HG02840 (cell line): ENCODE measurements around the gene CAMK1D.
A peak's percentile ranks its signal among the peaks of the same experiment; 100 is the strongest.
"Not testable (repeated sequence)": the region's sequence is repeated elsewhere in the genome, so short reads cannot be mapped to it uniquely, and the experiment has no call there.

Experiments used
- ATAC-seq: cut with Tn5 transposase; IDR thresholded peaks from one replicate; pipeline ENCODE4 v1.9.1; 2021; ENCODE audit warnings: mild to moderate bottlenecking, moderate library complexity, moderate number of reproducible peaks; ENCODE audit not compliant: unreplicated experiment, low FRiP score

Gene CAMK1D

DNA sequence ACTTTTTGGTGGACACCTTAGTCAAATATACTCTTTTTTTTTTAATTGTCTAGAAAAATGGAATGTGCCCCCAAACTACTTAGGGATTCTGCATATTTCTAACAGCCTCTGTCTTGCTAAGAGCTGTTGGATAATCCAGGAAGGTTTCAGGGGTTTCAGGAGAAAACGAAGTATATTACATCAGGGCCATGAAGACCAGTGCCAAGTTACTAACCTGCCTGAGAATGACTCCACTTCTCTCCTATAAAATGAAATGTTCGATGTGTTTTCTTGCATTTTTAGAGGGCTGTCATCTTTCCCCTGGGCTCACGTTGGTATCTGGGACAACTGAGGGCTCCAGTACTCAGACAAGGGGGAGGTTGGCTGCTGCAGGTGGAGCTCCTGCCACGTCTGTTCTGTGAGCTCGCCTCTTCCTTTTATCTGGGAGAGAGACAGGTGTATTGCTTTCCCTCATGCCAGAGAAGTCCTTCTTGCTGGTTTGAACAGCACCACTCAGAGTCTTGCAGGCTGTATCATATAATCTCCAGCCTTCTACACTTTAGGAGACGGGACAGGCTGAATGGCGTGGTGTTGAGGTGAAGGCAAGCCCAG is 71.3 kb downstream of the CAMK1D start:
- no peak for ATAC-seq

DNA sequence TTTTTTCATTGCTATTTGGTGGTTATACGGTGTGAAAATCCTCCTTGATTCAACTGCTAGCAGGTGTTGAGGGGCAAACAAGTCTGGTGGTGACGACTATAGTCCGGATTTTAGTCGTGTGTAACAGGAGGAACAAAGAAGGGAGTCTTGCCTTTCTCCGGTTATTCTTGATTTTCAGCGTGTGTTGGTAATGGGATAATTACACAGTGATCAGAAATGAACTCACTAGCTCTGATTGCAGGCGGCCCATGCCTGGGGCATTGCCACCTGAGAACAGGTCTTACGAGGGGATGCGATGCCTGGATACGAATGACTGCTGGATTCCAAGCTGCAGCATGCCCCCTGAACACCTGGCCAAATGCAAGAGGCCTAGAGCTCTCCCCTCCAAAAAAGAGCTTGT is 72.8 kb downstream of the CAMK1D start:
- ATAC-seq, result no peak

DNA sequence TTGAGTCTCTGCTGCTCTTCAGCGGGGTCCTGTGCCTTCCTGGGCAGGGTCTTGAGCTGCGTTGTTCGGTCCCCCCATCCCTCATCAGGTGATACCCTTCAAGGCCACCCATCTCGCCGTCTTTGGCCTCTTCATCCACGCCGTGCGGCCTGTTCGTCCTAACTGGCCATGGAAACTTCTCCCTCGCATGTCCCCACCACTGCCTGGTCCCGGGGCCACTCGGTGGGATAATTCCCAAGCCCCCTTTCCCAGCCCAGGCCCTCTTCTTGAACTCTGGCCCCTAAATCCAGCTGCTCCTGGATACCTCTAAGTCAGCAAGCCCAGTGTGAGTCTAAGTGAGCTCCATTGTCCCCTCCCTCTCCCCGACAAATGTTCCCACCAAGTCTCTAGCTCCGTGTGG is 74.5 kb downstream of the CAMK1D start:
- no peak for ATAC-seq

DNA sequence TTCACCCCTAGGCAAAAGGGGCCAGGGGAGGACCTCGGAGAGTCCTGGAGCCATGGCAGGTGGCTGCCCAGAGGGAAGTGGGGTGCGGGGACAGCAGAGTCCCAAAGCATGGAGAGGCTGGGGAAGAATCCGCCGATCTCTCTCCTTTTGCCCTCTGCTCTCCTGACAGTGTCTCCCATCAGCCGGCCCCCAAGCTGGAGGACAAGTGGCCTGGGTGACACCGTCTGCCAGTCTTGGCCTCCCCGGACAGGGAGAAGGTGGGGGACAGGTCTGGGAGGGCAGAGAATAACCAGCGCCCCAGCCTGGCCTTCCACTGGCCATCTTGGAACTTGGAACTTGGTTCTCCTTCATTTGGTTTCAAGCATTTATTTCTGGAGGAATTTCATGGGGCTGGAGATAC is 77.9 kb downstream of the CAMK1D start:
- no peak for ATAC-seq

DNA sequence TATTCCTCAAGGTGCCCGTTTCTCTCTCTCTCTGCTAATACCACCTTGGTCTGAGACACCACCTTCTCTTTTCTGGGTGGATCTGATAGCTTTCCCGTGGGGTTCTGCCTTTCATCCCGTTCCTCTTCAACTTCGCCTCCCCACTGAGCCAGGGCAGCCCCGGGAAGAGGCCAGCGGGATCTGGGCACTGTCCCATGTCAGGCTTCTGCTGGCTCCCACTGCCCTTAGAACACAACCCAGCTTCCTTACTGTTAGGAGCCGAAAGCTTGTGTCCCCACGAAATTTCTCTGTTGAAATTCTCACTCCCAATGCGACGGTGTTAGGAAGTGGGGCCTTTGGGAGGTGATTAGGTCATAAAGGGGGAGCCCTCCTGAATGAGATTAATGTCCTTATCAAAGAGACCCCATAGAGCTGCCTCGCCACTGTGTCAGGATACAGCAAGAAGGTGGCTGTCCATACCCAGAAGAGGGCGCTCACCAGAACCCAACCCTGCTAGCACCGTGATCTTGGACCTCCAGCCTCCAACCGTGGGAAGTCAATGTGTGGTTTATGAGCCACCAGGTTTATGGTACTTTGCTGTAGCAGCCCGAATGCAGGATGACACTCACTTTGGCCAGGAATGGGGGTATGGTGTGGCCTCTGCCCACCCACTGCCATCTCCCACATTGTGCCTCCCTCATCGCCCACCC is 79.2 kb downstream of the CAMK1D start:
- ATAC-seq, result no peak

DNA sequence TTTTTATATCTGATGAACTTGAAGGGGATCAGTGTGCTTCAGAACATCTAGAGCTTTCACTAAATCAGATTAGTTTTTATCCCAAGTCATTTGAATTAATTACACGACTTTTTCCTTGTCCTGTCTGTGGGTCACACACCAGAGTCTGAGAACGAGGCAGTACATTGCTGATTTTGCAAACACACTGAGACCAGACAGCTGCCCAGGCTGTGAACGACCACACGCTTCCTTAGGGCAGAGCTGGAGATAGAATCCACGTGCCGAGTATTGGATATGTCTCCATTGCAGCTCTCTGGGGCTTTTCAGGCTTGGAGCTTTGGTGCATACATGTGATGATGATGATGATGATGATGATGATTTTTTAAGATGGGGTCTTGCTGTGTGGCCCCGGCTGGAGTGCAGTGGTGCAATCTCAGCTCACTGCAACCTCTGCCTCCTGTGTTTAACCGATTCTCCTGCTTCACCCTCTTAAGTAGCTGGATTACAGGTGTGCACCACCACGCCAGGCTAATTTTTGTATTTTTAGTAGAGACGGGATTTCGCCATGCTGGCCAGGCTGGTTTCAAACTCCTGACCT is 81.1 kb downstream of the CAMK1D start:
- no peak for ATAC-seq

DNA sequence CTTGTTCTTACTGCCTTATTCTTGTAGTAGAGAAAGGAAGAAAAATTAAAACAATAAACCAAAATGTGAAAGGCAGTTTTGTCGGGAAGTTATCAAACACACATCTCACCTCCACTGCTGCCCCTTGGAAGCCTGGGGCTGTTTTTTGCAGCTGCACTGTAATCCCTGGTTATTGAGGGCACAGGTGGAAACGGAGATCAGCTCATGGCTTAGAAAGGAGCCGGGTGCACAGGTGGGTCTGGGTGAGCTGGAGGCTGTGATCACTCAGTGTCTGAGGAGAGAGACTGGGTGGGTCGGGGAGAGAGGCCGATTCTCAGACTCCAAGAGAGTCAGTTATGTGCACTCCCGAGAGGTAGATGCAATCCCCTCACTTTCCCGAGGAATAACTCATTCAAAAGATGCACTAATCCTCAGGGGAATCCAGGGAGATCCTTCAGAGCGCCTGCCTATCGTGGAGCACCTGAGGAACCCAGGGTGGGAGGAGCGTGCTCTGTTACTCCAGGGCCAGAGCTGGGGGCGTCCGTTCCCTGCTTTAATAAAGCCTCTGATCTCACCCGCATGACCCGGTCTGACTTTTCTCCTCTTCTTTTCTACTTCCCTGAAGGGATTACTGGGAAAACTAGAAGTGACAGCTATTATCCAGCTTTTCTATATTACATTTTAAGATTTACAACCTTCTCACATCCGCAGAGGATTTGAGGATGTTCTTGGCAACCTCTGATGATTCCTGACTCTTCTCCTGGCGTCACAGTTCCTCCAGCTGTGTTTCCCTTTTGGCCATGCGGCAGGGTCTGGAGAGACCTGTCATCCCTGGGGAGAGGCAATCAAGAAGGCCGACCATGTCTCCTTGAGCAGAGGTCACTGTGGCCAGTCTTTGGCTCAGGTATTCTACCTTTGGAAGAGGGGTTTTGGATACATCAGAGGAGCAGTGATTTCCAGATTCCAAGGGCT is 82.1 kb downstream of the CAMK1D start:
- ATAC-seq, result no peak

DNA sequence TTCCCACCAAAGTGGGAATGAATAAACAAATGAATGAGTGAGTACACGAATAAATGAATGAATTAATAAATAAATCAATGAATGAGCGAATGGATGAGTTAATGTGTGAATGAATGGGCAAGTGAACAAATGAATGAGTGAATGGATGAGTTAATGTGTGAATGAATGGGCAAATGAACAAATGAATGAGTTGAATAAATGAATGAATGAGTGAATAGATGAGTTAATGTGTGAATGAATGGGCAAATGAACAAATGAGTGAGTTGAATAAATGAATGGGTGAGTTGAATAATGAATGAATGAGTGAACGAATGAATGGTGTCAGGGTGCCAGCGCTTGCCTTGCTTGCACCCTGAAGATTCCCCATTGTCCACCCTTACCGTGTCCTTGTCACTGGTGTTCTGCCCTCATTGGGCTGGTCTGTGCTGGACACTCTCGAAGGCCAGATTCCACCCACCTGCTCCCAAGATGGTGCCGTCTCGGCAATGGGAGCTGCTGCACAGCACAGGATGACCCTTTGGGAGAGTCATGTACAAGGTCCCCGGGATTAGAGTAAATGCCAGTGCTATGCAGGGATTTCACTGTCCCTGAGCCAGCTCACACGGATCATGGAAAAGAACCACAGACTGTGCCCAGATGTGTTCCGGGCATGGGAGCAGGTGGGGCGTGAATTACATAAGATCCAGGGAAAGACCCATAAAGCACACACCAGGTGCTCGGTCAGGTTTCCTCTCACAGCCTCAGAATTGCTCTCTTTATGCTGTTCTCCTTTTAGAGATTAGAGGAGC is 83.2 kb downstream of the CAMK1D start:
- no peak for ATAC-seq

DNA sequence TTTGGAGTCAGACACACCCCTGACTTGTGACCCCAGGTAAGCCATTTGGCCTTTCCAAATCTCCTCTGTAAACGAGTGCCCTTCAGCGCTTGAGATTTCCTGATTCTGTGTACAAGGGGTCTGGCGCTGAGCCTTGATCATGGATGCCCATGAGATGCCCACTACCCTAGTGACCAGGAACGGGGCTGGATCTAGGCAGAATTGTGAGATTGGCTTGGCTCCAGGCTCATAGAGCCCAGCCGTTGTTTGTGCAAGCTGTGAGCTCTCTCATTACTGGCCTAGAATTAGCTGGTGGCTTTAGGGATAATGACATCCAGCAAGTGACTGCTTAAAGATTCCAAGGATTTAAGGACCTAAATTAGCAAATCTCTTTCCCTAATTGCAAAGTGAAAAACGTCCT is 84.9 kb downstream of the CAMK1D start:
- ATAC-seq, result no peak

DNA sequence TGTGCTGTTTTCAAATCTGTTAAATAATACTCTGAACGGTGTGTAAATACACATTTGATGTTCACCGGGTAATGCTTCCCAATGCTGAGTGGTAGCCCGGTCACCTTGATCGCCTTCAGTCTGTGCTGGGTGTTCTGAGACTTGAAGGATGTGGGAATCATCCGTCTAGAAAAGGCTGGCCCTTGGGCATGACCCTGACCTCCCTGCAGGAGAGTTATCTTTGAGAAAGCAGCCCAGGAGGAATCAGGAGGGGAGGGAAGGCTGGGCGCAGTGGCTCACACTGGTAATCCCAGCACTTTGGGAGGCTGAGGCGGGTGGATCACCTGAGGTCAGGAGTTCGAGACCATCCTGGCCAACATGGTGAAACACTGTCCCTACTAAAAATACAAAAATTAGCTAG is 85.3 kb downstream of the CAMK1D start:
- not testable (repeated sequence) for ATAC-seq

DNA sequence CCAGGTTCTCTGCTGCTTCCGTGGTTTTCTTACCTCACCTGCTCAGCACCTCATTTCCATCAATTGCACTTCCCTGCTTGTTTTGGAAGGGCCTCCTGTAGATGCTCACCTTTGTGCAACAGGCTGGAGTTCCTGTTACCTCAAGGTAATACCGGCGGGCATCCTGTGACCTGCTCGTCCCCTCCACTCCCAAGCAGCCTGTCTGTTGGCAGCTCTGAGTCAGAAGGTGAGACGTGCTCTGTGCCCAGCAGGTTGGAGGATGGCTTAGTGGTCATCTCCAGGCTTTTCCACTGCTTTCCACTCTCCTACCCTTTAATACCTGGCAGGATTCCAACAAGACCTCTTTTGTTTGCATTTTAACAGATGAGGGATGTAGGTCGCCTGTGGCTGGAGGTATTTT is 86.0 kb downstream of the CAMK1D start:
- ATAC-seq, result no peak

DNA sequence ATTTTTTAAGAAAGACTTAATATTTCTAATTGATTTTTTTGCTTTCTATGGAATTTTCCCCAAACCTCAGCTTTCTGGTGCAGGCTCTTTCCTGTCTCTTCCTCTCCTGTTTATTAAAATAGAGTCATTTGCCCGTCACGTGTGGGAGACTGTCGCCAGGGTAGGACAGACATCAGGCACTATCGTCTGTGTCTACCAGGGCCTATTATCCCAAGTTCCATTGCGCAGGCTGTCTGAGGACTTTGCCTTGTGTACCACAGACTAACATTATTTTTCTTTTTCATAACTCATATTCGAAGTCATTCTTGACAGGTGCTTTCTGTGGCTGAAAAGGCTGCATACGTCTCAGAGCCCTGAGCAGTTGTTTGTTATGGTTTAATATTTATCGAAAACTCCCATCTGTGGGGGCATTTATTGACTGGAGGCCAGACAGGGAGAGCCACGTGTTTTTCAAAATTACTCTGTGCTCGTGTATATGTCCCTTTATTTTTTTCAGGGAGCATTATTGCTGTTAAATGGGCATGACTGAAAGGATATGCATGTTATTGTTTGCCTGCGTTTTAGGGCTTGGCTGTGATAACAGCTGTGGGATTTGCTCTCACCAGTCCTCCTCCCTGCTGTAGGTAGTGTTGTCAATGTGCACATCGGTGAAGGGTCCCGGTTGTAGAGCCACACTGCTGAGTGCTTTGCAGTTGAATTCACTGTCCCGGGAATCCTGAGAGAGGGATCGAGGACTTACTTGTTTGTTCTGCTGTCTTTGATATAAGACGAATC is 89.8 kb downstream of the CAMK1D start:
- no peak for ATAC-seq

DNA sequence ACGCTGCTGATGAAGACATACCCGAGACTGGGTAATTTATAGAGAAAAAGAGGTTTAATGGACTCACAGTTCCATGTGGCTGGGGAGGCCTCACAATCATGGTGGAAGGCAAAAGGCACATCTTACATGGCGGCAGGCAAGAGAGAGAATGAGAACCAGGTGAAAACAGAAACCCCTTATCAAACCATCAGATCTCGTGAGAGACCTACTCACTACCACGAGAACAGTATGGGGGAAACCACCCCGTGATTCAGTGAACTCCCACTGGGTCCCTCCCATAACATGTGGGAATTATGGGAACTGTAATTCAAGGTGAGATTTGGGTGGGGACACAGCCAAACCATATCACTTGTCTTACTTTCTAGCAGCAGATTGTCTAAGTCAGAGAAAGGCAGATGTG is 90.4 kb downstream of the CAMK1D start:
- ATAC-seq, result not testable (repeated sequence)

DNA sequence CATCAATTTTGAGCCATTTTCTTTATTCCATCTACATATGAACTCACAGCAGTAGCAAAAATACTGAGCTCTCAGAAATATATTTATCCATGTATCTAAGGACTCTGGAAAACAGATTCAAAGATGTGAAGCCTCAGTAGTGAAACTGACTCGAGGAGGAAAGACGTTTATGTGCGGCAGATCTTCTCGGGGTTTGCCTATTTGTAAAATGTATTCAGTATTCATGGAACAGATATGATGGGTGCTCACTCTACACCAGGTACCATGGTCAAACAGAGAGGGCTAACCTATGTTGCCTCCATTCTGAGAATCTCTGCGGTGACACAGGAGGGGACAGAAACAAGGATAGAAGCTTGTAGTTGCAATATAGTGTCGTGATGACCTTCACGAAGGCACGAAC is 93.7 kb downstream of the CAMK1D start:
- no peak for ATAC-seq

DNA sequence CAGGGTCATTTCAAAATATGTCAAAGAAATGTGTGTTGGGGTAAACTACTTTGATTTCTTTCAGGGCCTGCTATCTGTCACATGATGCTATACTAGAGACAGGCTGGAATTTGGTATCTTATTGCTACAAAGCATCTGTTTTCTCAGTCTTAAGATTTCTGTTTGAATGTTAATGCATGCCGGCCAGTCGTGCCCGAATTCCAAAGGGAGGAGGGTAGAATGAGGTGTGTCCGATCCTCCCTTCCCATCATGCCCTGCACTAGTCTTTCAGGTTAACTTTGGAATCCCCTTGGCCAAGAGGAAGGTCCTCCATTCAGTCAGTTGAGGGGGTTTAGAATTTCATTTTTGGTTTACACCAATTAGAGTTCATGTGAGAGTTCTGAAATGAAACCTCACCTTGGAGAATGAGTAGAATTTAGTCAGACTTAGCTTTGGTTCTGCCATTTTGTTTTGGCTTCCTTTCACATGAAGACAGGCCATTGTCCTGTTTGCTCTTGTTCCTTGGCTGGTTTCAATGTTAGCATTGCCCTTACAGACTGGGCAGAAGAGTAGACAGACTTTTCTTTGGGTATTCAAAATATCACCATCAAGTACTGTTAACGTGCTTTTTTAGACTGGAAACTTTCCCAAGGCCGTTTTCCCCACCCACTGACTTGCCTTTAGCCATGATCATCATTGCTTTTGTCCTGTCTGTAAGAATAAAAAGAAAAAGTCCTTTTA is 95.8 kb downstream of the CAMK1D start:
- ATAC-seq, result no peak

DNA sequence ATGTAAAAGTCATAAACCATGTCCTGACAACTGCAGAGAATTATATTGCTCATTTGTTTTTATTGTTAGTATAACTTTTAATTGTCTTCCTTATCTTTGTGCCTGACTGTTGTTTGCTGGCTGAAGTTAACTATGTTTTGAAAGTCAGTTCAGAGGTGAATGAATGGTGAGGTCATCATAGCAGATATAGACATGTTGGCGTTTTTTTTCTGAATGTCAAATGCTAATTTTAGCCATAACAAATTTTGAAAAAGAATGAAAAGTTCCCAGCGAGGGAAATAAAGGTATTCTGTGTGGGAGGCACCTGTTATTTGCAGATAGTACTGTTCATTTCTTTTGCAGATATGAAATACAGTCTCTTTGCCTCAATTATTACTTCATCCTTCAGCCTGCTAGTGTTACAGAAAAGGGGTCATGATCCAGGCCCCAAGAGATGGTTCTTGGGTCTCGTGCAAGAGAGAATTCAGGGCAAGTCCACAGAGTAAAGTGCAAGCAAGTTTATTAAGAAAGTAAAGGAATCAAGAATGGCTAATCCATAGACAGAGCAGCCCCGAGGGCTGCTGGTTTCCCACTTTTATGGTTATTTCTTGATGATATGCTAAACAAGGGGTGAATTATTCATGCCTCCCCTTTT is 96.5 kb downstream of the CAMK1D start:
- no peak for ATAC-seq

DNA sequence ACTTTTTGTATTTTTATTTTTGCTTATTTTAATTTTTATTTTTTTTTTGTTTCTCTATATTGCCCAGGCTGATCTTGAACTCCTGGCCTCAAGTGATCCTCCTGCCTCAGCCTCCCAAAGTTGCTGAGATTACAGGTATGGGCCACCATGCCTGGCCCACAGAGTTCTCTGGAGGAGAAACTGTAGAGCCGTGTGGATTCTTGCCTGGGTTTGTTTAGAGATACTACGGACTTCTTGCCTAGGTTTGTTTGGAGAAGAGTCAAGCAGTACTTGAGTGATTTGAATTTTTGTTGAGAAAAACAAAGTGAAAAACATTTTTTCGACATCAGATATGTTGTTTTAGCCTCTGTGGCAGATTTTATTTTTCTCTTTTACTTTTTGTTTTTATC is 99.0 kb downstream of the CAMK1D start:
- ATAC-seq, result no peak

DNA sequence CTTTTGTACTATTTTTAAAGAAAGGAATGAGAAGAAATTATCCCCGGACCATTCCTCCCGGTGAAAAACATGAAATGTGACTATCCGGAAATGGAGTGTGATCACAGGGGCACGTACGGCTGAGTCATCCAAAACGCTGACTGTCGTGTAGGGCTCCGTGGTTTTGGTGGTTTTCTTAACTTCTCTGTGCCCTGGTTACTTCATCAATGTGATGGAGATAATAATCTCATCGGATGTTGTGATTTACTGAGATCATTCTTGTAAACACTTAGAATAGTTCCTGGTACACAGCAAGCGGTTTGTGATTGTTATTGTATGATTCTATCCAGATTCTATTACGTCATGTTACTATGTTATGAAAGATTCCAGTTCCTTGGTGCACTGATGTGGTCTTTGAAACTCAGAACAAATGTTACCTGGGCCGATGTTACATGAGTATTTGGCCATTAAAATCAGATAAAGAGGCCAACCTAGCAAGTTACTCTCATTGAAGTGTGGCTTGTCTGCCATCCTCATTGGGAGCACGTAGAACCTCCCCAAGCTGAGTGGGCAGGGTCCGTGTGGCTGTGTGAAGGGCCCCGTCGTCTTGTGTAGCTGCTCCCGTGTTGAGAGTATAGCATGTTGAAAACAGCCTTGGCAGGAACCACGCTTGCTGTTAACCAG is 99.5 kb downstream of the CAMK1D start:
- peak; percentile 56 for ATAC-seq
